Parathyroid adenoma (tissue), 2 donors: ENCODE results near the gene CDA.

Experiments used
- H2AFZ ChIP-seq: fragments of 300-600 bp; sonication (generic); one replicate; pipeline ENCODE4 v1.7.0; 2017; ENCODE audit warnings: antibody characterized with exemption, mild to moderate bottlenecking
- H3K27ac ChIP-seq: fragments of 300-600 bp; sonication (generic); one replicate; pipeline ENCODE4 v1.7.0; 2017
- H3K27me3 ChIP-seq: fragments of 300-600 bp; sonication (generic); one replicate; pipeline ENCODE4 v1.7.0; 2017; ENCODE audit warnings: low read length; ENCODE audit not compliant: control insufficient read depth, insufficient read depth
- H3K36me3 ChIP-seq: fragments of 300-600 bp; sonication (generic); one replicate; pipeline ENCODE4 v1.7.0; 2017; ENCODE audit warnings: low read length; ENCODE audit not compliant: control insufficient read depth, insufficient read depth
- H3K4me1 ChIP-seq: fragments of 300-600 bp; sonication (generic); one replicate; pipeline ENCODE4 v1.7.0; 2017; ENCODE audit warnings: control low read depth
- H3K4me2 ChIP-seq: fragments of 300-600 bp; sonication (generic); one replicate; pipeline ENCODE4 v1.7.0; 2017; ENCODE audit warnings: low read length
- H3K4me3 ChIP-seq: fragments of 300-600 bp; sonication (generic); one replicate; pipeline ENCODE4 v1.7.0; 2017; ENCODE audit warnings: low read depth, low read length
- H3K79me2 ChIP-seq: fragments of 300-600 bp; sonication (generic); one replicate; pipeline ENCODE4 v1.7.0; 2017; ENCODE audit warnings: control low read depth
- H3K9ac ChIP-seq: fragments of 300-600 bp; sonication (generic); one replicate; pipeline ENCODE4 v1.7.0; 2017; ENCODE audit warnings: mild to moderate bottlenecking
- H3K9me3 ChIP-seq: fragments of 300-600 bp; sonication (generic); one replicate; pipeline ENCODE4 v1.7.0; 2017; ENCODE audit warnings: low read length; ENCODE audit not compliant: control insufficient read depth
- CTCF ChIP-seq: fragments of 300-600 bp; sonication (generic); IDR thresholded peaks from one replicate; pipeline ENCODE4 v1.7.0; 2017; ENCODE audit warnings: antibody characterized with exemption, mild to moderate bottlenecking
- donor health status: primary hyperparathyroidism.

Gene CDA

GRCh38 chr1:20611652-20612051 is 22.8 kb downstream of the CDA start:
- H3K4me2 ChIP-seq, result no peak overlapping the region
- no peaks in the 10 kb centered on the region for H3K79me2 ChIP-seq
- no peak overlapping the region for H3K4me3 ChIP-seq
- no peak for TF ChIP-seq CTCF
- H3K4me1 ChIP-seq, result peaks cover 6% of the 10 kb centered on the region
- no peak overlapping the region for H3K27ac ChIP-seq
- no peaks in the 10 kb centered on the region for H3K9me3 ChIP-seq
- no peak overlapping the region for H3K9ac ChIP-seq
- H3K36me3 ChIP-seq, result no peaks in the 10 kb centered on the region
- no peaks in the 10 kb centered on the region for H3K27me3 ChIP-seq
- no peak overlapping the region for H2AFZ ChIP-seq

- no peaks in the 10 kb centered on the region for H3K36me3 ChIP-seq
- H3K9me3 ChIP-seq, result no peaks in the 10 kb centered on the region
- H3K4me2 ChIP-seq, result no peak overlapping the region
- no peak for TF ChIP-seq CTCF
- H3K79me2 ChIP-seq, result no peaks in the 10 kb centered on the region
- no peak overlapping the region for H3K27ac ChIP-seq
- no peaks in the 10 kb centered on the region for H3K27me3 ChIP-seq
- peaks cover 6% of the 10 kb centered on the region for H3K4me1 ChIP-seq
- H3K9ac ChIP-seq, result no peak overlapping the region
- H2AFZ ChIP-seq, result no peak overlapping the region
- H3K4me3 ChIP-seq, result no peak overlapping the region
Measured at GRCh38 chr1:20612221-20612746, 23.4 kb downstream of the CDA start.

- H3K27ac ChIP-seq, result peak overlapping the region; percentile 79
Measured at GRCh38 chr1:20614131-20614579, 25.3 kb downstream of the CDA start.

GRCh38 chr1:20615946-20616846 is 27.3 kb downstream of the CDA start:
- H3K79me2 ChIP-seq, result no peaks in the 10 kb centered on the region
- no peaks in the 10 kb centered on the region for H3K9me3 ChIP-seq
- no peaks in the 10 kb centered on the region for H3K36me3 ChIP-seq
- no peak overlapping the region for H3K4me2 ChIP-seq
- H3K4me3 ChIP-seq, result no peak overlapping the region
- peak overlapping the region; percentile 49 for H3K27ac ChIP-seq
- H3K27me3 ChIP-seq, result no peaks in the 10 kb centered on the region
- no peak for TF ChIP-seq CTCF
- H3K4me1 ChIP-seq, result peaks cover 6% of the 10 kb centered on the region
- H2AFZ ChIP-seq, result peak overlapping the region; percentile 74
- H3K9ac ChIP-seq, result no peak overlapping the region

More at GRCh38 chr1:20614131-20614579, 25.3 kb downstream of the CDA start:
- Histone ChIP-seq H3K9me3 (no peaks in the 10 kb centered on the region), H3K36me3 (no peaks in the 10 kb centered on the region), H3K79me2 (no peaks in the 10 kb centered on the region), H3K4me2 (peak overlapping the region; percentile 37), H2AFZ (peak overlapping the region; percentile 89), H3K4me1 (peaks cover 6% of the 10 kb centered on the region), H3K4me3 (no peak overlapping the region), H3K27me3 (no peaks in the 10 kb centered on the region), H3K9ac (no peak overlapping the region)
- TF ChIP-seq CTCF, result no peak
